HEK293T (cell line): ENCODE data around the gene AVPR2.

Experiments used
- CTCF ChIA-PET: fragments of 350-600 bp; formaldehyde crosslinking; extraction: SDS; loops from one replicate; lab custom pipeline; 2021; ENCODE audit warnings: antibody characterized with exemption, inconsistent platforms; lab: Yijun Ruan, JAX
- POLR2A ChIA-PET: fragments of 350-600 bp; formaldehyde crosslinking; extraction: SDS; loops from one replicate; lab custom pipeline; 2020; ENCODE audit warnings: antibody characterized with exemption, inconsistent platforms; lab: Yijun Ruan, JAX
- DNase-seq: peaks from one replicate; pipeline ENCODE4 v3.0.0; 2012; ENCODE audit warnings: mixed read lengths; ENCODE audit errors: extremely low spot score
- ARNT ChIP-seq: fragments of 450-650 bp; IDR thresholded peaks from 2 replicates; pipeline ENCODE4 v1.6.1; 2017; ENCODE audit warnings: mild to moderate bottlenecking
- BHLHE40 ChIP-seq: fragments of 450-650 bp; IDR thresholded peaks from 2 replicates; pipeline ENCODE4 v1.6.1; 2016; ENCODE audit warnings: mild to moderate bottlenecking, moderate library complexity, borderline replicate concordance
- CTBP1 ChIP-seq: fragments of 450-650 bp; IDR thresholded peaks from 2 replicates; pipeline ENCODE4 v1.6.1; 2016; ENCODE audit warnings: borderline replicate concordance
- ELF4 ChIP-seq: fragments of 450-650 bp; IDR thresholded peaks from 2 replicates; pipeline ENCODE4 v1.6.1; 2017; ENCODE audit warnings: antibody characterized with exemption
- FOXA1 ChIP-seq: fragments of 450-650 bp; IDR thresholded peaks from 2 replicates; pipeline ENCODE4 v1.6.1; 2016; ENCODE audit warnings: mild to moderate bottlenecking
- FOXK2 ChIP-seq: fragments of 450-650 bp; IDR thresholded peaks from 2 replicates; pipeline ENCODE4 v1.6.1; 2016; ENCODE audit warnings: mild to moderate bottlenecking
- FOXM1 ChIP-seq: fragments of 450-650 bp; IDR thresholded peaks from 2 replicates; pipeline ENCODE4 v1.6.1; 2017; ENCODE audit warnings: mild to moderate bottlenecking, borderline replicate concordance
- HDGF ChIP-seq: fragments of 450-650 bp; IDR thresholded peaks from 2 replicates; pipeline ENCODE4 v1.6.1; 2017; ENCODE audit warnings: antibody characterized with exemption, borderline replicate concordance
- L3MBTL2 ChIP-seq: fragments of 450-650 bp; conservative IDR thresholded peaks from 2 replicates; pipeline ENCODE4 v1.6.1; 2016; ENCODE audit warnings: mild to moderate bottlenecking
- LEF1 ChIP-seq: fragments of 450-650 bp; IDR thresholded peaks from 2 replicates; pipeline ENCODE4 v1.6.1; 2017; ENCODE audit warnings: mild to moderate bottlenecking, borderline replicate concordance
- NFRKB ChIP-seq: fragments of 450-650 bp; IDR thresholded peaks from 2 replicates; pipeline ENCODE4 v1.6.1; 2016; ENCODE audit warnings: mild to moderate bottlenecking, moderate library complexity
- SP1 ChIP-seq: fragments of 450-650 bp; IDR thresholded peaks from 2 replicates; pipeline ENCODE4 v1.6.1; 2017
- SUZ12 ChIP-seq: fragments of 450-650 bp; IDR thresholded peaks from 2 replicates; pipeline ENCODE4 v1.6.1; 2016; ENCODE audit warnings: mild to moderate bottlenecking
- TARDBP ChIP-seq: fragments of 450-650 bp; IDR thresholded peaks from 2 replicates; pipeline ENCODE4 v1.6.1; 2016
- ZNF384 ChIP-seq: fragments of 450-650 bp; IDR thresholded peaks from 2 replicates; pipeline ENCODE4 v1.6.1; 2016
- TF ChIP-seq, protein P1 (sequence below): fragments of 450-650 bp; IDR thresholded peaks from 2 replicates; pipeline ENCODE4 v1.6.1; 2016

AVPR2 gene

DNA sequence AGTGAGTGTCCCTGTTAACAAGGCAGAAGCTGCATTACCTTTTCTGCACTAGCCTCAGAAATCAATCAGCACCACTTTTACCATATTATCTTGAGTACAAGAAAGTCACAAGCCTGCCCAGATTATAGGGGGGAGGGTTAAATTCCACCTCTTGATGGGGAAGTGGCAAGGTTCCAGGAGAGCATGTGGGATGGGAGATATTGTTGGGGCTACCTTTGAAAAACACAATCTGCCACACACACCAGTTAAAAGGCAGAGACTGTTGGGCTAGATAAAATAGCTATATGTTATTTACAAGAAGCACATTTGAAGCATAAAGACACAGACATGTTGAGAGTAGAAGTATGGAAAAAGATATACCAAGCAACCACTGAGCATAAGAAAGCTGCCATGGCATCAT lies 6.6 kb upstream of the AVPR2 start:
- no peak for DNase-seq
- POLR2A ChIA-PET: no interaction called here

GRCh38 chrX:153900831-153901752 lies 3.4 kb upstream of the AVPR2 start:
- DNase-seq: peak; percentile 37
- ChIA-PET POLR2A (interaction anchor here (1.0 kb wide), 1 partner anchor 14 kb away, joined by 4 read pairs; no protein-coding TSS in a partner anchor), CTCF (interaction anchor here (0.9 kb wide), 1 partner anchor 22 kb away, joined by 3 read pairs; no protein-coding TSS in a partner anchor)
- TF ChIP-seq L3MBTL2 (no peak), TARDBP (no peak), LEF1 (no peak), FOXA1 (no peak), BHLHE40 (no peak), SUZ12 (no peak), SP1 (no peak), ZNF384 (no peak), FOXK2 (no peak), ELF4 (no peak), CTBP1 (no peak), HDGF (no peak), NFRKB (no peak), ARNT (no peak), FOXM1 (no peak)
- TF ChIP-seq, protein P1, sequence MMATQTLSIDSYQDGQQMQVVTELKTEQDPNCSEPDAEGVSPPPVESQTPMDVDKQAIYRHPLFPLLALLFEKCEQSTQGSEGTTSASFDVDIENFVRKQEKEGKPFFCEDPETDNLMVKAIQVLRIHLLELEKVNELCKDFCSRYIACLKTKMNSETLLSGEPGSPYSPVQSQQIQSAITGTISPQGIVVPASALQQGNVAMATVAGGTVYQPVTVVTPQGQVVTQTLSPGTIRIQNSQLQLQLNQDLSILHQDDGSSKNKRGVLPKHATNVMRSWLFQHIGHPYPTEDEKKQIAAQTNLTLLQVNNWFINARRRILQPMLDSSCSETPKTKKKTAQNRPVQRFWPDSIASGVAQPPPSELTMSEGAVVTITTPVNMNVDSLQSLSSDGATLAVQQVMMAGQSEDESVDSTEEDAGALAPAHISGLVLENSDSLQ: no peak

More for the DNA sequence above, 6.6 kb upstream of the AVPR2 start:
- TF ChIP-seq SUZ12 (no peak), CTBP1 (no peak), NFRKB (no peak), ARNT (no peak), FOXA1 (no peak), L3MBTL2 (no peak), SP1 (no peak), HDGF (no peak), TARDBP (no peak), ELF4 (no peak)
- CTCF ChIA-PET: no interaction called here

GRCh38 chrX:153901753-153902140 lies 2.7 kb upstream of the AVPR2 start:
- ChIA-PET POLR2A (no interaction called here), CTCF (no interaction called here)
- TF ChIP-seq, protein P1: no peak
- TF ChIP-seq LEF1: no peak
- no peak for TF ChIP-seq HDGF
- no peak for TF ChIP-seq SUZ12
- no peak for TF ChIP-seq FOXK2
- TF ChIP-seq FOXM1: no peak
- TF ChIP-seq ELF4: no peak
- TF ChIP-seq ARNT: no peak
- no peak for TF ChIP-seq FOXA1
- no peak for TF ChIP-seq BHLHE40
- TF ChIP-seq NFRKB: no peak
- TF ChIP-seq L3MBTL2: no peak
- no peak for TF ChIP-seq ZNF384
- TF ChIP-seq TARDBP: no peak
- no peak for TF ChIP-seq CTBP1
- TF ChIP-seq SP1: no peak
- DNase-seq: no peak

GRCh38 chrX:153902385-153902784 lies 2.1 kb upstream of the AVPR2 start:
- TF ChIP-seq CTBP1 (no peak), ARNT (no peak), ELF4 (no peak), SUZ12 (no peak), FOXA1 (no peak), LEF1 (no peak), BHLHE40 (no peak), TARDBP (no peak), FOXM1 (no peak), NFRKB (no peak), FOXK2 (no peak), HDGF (no peak)
- POLR2A ChIA-PET: no interaction called here
- CTCF ChIA-PET: no interaction called here
- DNase-seq: no peak

DNA sequence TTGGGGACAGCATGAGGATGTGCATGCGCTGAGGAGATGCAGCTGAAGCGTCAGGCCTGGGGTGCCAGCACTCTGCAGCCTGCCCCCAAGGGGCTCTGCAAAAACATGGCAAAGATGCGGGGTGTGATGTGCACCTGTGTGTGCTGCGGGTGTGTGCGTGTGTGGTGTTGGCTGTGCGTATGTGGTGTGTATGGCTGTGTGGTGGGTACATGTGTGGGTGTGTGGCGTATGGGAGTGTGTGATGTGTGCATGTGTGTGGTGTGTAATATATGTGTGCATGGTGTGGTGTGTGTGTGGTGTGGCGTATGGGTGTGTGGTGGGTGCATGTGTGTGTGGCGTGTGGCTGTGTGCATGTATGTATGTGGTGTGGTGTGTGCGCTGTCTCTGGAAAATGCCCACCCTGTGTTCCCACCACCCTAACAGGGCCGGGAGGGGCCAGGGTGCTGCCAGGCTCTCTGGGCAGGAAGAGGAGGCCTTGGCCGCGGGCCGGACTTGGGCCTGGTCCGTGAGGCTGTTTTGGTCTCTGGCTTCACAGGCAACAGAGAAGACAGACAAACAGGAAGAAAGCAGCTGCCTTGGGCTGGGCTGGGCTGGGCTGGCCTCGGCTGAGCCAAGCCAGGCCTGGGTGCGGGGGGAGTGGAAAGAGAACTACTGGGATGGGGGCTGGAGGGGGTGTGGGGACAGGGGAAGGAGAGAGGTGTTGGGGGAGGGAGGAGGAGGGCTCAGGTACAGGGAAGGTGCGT lies 1.1 kb upstream of the AVPR2 start:
- TF ChIP-seq L3MBTL2: no peak
- no peak for TF ChIP-seq SUZ12
- ChIA-PET POLR2A (no interaction called here), CTCF (no interaction called here)
- DNase-seq: no peak

GRCh38 chrX:153905481-153906095 lies 1.1 kb downstream of the AVPR2 start:
- POLR2A ChIA-PET: no interaction called here
- no peak for DNase-seq
- TF ChIP-seq CTBP1 (no peak), SP1 (no peak), LEF1 (no peak), HDGF (no peak), SUZ12 (no peak), ARNT (no peak), ELF4 (no peak), NFRKB (no peak)
- TF ChIP-seq, protein P1: no peak
- CTCF ChIA-PET: no interaction called here
